GM19240 (cell line): ENCODE measurements around the gene GTF2F2.
"Not testable (repeated sequence)": the region's sequence is repeated elsewhere in the genome, so short reads cannot be mapped to it uniquely, and the experiment has no call there.

ENCODE experiments used
- DNase-seq: peaks from one replicate; pipeline ENCODE4 v3.0.0; 2011; ENCODE audit warnings: low spot score; ENCODE audit not compliant: insufficient read length

GTF2F2 gene

DNA sequence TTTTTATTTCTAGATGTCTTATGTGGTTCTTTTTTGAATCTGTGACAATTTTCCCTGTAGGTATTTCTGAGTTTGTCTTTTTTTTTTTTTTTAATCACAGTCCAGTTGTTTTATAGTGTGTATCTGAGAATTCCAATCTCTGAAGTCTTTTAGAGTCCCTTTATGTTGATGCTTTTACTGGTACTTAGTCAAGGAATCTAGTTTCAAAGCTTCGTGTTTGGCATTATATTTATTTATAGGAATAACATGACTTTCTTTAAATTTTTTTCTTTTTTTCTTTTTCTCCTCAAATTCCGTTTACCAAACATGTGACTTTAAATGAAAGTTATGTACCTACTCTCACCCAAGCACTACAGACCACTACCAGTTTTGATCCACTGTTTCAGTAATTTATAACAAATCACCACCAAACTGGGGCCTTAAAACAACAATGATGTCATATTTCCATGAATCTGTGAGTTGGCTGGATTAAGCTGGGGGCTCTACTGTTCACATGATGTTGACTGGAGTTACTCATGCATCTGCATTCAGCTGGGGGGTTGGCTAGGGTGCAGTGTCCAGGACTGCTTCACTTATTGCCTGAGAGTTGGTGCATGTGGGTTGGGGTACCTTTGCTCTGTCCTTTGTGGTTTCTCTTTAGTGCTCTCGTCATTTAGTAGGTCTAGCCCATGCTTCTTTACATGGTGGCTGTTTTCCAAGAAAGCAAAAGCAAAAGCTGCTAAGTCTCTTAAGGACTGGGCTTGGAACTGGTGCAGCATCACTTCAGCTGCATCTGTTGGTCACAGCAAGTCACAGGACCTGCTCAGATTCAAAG, 58.2 kb downstream of the GTF2F2 start:
- DNase-seq, result no peak

DNA sequence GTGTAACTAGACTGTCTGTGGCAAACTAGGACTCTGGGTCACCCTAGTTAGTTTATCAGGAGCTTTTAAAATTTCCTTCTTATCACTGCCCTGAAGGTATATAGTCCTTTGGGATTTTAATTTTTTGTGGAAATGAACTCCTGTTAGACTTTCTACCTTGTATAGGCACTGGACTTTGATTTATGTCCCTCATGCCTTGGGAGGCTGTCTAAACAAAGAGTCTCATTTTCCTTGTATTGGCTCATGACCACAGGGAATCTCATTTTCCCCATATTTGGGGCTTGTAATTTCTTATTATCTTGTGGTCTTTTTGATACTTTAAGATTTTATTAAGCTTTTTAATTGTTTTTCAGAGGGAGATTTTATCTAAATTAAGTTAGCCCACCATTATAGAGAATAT, 59.1 kb downstream of the GTF2F2 start:
- no peak for DNase-seq

GRCh38 chr13:45180303-45180702, 60.0 kb downstream of the GTF2F2 start:
- DNase-seq, result no peak

- no peak for DNase-seq
Observed at GRCh38 chr13:45180713-45181601, 60.6 kb downstream of the GTF2F2 start.

- no peak for DNase-seq
Observed at GRCh38 chr13:45184693-45185092, 64.4 kb downstream of the GTF2F2 start.

DNA sequence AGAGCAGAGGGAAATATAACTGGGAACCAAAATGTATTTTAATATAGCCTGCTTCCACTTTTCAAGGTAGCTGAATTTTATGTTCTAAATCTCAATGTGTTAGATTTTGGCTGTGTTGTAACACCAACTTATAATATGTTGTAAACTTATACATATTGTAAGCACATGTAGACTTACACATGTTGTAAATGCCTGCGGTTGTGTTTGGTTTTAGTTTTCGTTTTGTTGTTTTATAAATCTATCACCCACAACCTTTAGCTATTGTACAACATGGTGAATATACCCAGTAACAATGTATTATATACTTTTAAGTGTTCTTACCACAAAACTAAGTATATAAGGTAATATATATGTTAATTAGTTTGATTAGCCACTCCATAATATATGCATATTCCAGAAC, 65.0 kb downstream of the GTF2F2 start:
- DNase-seq, result no peak

DNA sequence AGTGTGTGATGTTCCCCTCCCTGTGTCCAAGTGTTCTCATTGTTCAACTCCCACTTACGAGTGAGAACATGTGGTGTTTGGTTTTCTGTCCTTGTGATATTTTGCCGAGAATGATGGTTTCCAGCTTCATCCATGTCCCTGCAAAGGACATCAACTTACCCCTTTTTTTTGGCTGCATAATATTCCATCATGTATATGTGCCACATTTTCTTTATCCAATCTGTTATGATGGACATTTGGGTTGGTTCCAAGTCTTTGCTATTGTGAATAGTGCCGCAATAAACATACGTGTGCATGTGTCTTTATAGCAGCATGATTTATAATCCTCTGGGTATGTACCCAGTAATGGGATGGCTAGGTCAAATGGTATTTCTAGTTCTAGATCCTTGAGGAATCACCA, 68.8 kb downstream of the GTF2F2 start:
- DNase-seq, result not testable (repeated sequence)

GRCh38 chr13:45189511-45189910, 69.2 kb downstream of the GTF2F2 start:
- not testable (repeated sequence) for DNase-seq

DNA sequence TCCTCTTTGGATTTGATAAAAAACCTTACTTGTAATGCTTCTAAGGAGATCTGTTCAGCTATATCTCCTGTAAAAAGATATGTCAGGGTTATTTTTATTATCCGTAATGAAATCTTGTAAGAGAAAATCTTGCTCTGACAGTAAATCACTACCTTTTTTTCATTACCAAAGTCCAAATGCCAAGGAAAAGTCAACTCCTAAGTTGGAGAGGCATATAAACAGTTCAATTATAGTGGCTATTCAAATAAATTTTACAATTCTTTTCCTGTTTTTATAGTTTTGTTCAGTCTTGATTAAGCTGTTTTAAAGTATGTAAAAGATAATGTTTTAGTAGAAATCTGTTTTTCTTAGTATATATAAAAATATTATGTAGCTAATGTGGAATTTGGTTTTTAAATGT, 71.6 kb downstream of the GTF2F2 start:
- DNase-seq, result no peak

DNA sequence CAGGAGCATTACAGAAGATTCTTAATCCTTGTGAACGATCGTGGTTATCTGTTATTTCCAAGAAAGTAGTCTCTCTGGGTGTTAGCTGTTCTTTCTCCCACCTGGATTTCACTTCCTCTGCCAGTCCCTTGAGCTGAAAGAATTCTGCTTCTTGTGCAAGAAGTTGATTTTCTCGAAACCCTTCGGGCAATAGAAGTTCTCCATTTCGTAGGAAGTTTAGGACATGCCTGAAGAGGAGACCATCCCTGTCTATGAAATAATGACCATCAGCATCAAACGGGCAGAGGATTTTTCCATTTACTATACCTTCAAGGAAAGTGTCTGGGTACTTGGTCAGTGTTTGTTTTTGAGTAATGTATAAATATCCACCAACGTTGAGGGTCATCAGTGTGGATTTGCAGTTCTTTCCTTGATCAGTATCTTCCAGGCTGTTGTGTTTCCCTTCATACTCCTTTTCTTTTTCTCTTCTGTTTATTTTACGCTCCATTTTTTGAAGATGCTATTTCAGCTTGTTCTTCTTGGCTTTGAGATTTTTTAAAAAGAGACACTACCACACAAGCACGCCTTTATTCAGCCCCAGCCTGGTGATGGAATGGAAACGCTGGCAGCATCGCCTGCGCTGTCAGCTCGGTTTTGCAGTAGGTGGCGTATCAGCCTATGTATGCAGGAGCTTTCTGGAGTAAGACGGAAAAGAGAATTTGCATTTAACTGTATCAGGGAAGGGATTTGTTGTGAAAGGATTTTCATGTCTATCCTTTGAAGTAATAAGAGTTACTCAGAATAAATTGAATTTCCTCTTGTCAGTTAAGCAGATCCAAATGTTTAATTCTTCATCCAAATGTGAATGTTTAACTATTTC, 74.0 kb downstream of the GTF2F2 start:
- DNase-seq, result no peak

DNA sequence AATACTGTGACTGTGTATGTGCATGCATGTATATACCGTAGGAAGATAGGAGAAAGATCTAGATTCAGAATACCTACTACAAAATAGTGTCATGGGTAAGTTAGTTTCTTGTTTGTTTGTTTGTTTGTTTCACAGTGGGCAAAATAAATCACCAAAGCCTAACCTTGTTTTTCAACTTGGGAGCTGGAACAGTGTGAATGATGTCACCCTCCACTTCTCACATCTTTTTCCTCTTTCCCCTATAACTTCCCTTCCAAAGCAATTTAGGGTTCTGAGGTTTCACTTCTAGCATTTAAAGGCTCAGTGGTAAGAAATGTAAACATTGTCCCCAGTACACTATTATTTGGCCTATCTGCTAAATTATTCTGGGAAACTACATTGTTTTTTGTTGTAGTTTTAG, 75.1 kb downstream of the GTF2F2 start:
- DNase-seq, result no peak

DNA sequence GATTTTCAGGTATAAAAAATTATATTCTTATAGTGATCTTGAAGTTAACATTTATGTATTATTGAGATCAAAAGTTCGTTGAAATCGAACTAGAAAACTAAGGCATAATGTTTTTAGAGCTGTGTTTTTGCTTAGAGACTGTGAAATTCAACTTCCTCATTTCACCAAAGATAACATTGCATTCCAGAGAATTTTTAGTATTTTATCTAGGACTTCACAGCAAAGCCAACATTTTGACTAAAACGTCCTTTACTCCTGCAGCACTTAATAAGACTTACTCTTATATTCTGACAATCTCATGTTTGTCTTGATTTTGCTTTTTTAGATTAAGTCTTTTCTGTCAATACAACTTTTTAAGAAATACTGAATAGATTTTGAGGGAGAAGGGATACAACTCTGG, 75.8 kb downstream of the GTF2F2 start:
- DNase-seq, result no peak

- DNase-seq, result no peak
Observed at GRCh38 chr13:45196622-45197021, 76.3 kb downstream of the GTF2F2 start.

DNA sequence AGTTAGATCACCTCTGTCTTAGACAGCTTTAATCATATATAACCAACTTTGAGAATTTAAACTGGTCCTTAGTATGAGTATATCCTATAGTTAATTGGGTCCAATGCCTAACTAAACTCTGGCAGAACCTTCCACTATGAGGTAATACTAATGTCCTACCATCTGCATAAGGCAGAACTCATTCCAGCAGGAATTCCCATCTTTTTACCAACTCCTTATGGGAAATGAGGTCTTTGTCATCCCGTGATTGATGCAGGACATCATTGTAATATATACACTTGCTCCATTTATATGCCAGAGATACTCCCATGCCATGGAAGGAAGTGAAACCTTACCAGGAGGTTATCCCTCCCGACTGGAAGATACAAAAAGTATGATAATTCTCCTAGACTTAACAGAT, 77.7 kb downstream of the GTF2F2 start:
- no peak for DNase-seq

DNA sequence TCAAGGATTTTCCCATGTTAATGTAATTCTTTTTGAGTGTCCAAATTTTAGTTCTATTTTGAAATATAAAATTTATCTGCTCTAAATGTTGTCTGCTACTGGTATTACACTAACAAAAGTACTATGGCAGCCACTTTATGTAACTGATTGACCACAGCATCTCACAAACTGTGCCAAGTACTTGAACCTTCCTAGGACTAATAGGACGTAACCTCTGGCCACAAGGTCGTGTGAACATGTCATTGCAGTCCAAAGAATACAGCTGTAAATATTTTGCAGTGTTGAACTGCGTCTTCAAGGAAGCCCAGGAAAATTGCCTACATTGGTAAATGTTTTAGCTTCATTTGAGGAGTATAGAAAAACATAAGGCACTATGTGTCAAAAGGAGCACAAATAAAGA, 78.6 kb downstream of the GTF2F2 start:
- no peak for DNase-seq

DNA sequence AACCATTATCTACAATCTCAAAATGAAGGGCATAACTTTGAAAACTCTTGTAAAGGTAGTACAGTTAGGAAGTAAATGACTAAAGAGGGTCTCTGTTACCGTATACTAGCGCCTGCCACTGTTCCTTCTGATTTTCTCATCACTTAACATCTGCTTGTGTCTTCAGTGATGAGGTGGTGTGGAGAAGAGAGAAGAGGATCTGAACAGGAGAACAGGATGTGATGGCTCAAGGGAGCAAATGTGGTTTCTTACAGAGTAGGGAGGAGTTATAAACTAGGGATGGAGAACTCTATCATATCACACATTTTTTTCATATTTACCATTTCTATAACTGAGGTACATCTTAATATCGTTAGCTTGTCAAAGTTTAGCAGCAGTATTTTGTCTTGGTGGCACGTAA, 79.4 kb downstream of the GTF2F2 start:
- no peak for DNase-seq

GRCh38 chr13:45200701-45201232, 80.5 kb downstream of the GTF2F2 start, which contains the start of gene KCTD4:
Gene KCTD4, minus strand, starts transcription at chr13:45201045. Its CDS starts 6,478 bp downstream, at chr13:45194567.
- DNase-seq, result no peak

DNA sequence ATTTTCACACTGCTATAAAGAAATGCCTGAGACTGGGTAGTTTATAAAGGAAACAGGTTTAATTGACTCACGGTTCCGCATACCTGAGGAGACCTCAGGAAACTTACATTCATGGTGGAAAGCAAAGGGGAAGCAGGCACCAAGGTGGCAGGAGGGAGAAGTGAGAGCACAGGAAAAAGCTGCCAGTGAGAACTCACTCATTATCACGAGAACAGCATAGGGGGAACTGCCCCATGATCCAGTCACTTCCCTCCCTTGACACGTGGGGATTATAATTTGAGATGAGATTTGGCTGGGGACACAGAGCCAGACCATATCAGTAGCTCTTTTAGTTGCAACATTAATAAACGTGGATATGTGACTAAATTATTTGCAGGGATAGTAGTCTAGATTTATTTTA, 84.8 kb downstream of the GTF2F2 start:
- DNase-seq, result no peak

DNA sequence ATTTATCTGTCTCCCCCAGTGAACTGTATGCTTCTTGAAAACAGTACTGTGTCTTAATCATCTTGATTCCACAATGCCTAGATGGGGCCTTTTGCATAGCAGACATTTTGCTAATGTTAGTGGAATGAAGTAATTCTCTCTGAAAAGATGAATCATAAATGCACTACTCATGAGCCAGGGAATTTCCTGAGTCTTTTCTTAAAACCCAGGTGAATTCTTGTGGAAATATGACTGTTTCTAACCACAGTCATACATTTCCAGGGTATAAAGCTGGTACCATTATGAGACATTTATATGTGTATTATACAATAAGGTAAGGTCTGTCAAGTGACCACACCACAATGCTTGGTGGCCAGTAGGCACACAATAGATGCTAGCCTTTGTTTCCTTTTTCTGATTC, 86.0 kb downstream of the GTF2F2 start:
- no peak for DNase-seq

DNA sequence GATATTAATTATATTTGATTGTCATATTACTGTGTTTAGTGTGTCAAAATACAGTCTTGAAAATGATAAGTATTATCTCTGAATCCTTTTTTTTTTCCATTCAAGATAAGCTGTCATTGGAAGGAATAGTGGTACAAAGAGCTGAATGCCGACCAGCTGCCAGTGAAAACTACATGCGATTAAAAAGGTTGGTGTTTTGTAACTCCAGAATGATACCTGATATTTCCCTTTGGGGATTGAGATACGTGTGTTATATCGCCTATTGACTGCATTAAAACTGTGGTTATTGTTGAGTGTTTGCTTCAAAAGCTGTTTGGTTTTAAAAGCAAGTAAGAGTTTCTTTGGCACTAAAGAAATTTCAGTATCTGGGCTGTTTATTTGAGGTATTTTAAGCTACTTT, 87.0 kb downstream of the GTF2F2 start:
- DNase-seq, result no peak

GRCh38 chr13:45208132-45208531, 87.8 kb downstream of the GTF2F2 start:
- DNase-seq, result no peak
